Lower leg skin (tissue), 4 donors: ENCODE results near the gene ADAM33. TPM values are rescaled to one million over a fixed set of nuclear protein-coding genes. Genes with fewer than 3 reads are reported as not detected.

Experiments
- DNase-seq, 2 donors: peaks; one replicate each; pipeline ENCODE4 v3.0.0-alpha.2; 2019; ENCODE audit warnings: low spot score in 2 of 2
- H3K4me3 ChIP-seq: fragments of 200-600 bp; sonication (generic); 2 replicates; pipeline ENCODE4 v1.5.1; 2017; ENCODE audit warnings: mild to moderate bottlenecking, low read depth; ENCODE audit not compliant: poor library complexity, severe bottlenecking
- POLR2A ChIP-seq, 2 donors: fragments of 450-650 bp; IDR thresholded peaks; one replicate each; pipeline ENCODE4 v1.6.1; 2016 to 2017; ENCODE audit warnings: antibody characterized with exemption in 2 of 2, mild to moderate bottlenecking in 1 of 2, moderate library complexity in 1 of 2
- whole genome bisulfite sequencing, 2 donors: methylation state at CpG; one replicate each; pipeline ENCODE4 v1.1.5; 2018; 5-methylcytosine and 5-hydroxymethylcytosine counted together
- intact Hi-C: fragments of 100-400 bp; cut with DNase I; formaldehyde crosslinking; loops from one replicate; pipeline ENCODE4 v1.15.0; 2023; ENCODE audit warnings: low total_unique reads
- total RNA-seq, 4 donors: library from RNA; depleted of rRNA; stranded (reverse); fragments of >200 nt; gene quantifications; one replicate each; pipeline ENCODE4 v1.1.0, GENCODE V29; 2016
- TF ChIP-seq, protein P1 (sequence below), 3 donors: fragments of 450-650 bp; IDR thresholded peaks; one replicate each; pipeline ENCODE4 v1.5.1; 2016; ENCODE audit warnings: antibody characterized with exemption in 3 of 3, mild to moderate bottlenecking in 3 of 3, moderate library complexity in 2 of 3

Gene ADAM33
- total RNA-seq, 4 donors from 2014 or later: 8.0 to 13.7 (median 11.1) TPM

DNA sequence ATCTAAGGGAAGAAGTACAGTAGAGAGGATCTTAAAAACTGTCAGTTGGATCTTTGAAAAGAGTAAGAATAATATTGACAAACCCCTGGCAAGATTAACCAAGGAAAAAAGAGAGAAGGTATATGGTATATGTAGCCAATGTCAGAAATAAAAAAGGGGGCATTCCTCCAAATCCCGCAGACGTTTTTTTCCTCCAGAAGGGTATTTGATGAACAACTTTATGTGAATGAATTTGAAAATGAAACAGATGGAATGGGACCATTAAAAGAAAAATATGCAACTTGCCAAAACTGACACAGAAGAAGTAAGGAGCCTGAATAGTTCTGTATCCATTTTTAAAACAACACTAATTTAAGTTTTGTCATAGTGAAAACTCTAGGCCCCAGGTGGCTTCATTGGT, 54.3 kb downstream of the ADAM33 start:
- TF ChIP-seq POLR2A (IDR thresholded peaks at IDR 0.05): no peak
- TF ChIP-seq, protein P1, sequence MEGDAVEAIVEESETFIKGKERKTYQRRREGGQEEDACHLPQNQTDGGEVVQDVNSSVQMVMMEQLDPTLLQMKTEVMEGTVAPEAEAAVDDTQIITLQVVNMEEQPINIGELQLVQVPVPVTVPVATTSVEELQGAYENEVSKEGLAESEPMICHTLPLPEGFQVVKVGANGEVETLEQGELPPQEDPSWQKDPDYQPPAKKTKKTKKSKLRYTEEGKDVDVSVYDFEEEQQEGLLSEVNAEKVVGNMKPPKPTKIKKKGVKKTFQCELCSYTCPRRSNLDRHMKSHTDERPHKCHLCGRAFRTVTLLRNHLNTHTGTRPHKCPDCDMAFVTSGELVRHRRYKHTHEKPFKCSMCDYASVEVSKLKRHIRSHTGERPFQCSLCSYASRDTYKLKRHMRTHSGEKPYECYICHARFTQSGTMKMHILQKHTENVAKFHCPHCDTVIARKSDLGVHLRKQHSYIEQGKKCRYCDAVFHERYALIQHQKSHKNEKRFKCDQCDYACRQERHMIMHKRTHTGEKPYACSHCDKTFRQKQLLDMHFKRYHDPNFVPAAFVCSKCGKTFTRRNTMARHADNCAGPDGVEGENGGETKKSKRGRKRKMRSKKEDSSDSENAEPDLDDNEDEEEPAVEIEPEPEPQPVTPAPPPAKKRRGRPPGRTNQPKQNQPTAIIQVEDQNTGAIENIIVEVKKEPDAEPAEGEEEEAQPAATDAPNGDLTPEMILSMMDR (IDR thresholded peaks at IDR 0.05): no peak
- DNase-seq: no peak
- 79 to 85% methylated on average over 2 of the region's 2 CpGs for WGBS, 2 donors

DNA sequence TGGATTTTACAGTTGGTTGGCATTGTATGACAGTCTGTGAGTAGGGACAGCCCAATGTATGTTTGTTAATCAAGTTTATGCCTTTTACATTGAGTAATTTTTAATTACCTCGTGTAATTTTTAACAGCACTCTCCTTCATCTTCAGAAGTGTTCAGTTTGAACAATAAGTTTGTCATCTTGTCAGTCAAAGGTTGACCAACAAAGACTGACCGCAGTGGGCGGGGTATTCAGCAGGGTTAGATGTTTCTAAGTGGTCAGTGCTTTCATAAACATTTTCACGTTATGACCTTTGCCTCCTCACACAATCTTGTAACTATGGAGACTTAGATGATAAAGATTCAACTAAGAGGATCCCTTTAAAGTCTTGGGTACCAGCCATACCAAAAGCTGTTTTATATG, 59.4 kb downstream of the ADAM33 start:
- TF ChIP-seq POLR2A (IDR thresholded peaks at IDR 0.05): no peak
- TF ChIP-seq, protein P1 (IDR thresholded peaks at IDR 0.05): no peak
- no peak overlapping the region for H3K4me3 ChIP-seq
- 95 to 97% methylated on average over 4 of the region's 4 CpGs for WGBS, 2 donors
- intact Hi-C loops: no loop called here
- DNase-seq: no peak

More for the DNA sequence above, 54.3 kb downstream of the ADAM33 start:
- no peak overlapping the region for H3K4me3 ChIP-seq
- intact Hi-C loops: no loop called here

DNA sequence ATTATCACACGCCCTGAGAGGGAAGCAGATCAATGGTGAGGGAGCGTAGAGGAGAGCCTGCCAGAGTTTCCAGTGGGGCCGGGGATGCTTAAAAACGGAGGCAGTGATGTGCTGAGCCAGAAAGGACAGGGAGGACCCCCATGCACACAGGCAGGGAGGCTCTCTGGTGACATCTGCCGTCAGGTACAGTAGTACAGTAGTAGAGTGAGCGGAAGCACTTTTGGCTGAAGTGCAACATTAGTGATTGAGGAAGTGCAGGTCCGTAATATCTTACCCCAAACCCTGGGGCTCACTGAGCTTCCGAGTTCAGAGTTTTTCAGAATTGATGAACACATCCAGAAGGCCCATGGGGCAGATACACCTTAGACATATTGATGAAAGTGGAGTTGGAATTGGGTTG, 60.7 kb downstream of the ADAM33 start:
- WGBS, 2 donors: 93 to 95% methylated on average over 8 of the region's 8 CpGs
- no peak overlapping the region for H3K4me3 ChIP-seq
- intact Hi-C loops: no loop called here
- no peak for TF ChIP-seq POLR2A (IDR thresholded peaks at IDR 0.05)
- TF ChIP-seq, protein P1 (IDR thresholded peaks at IDR 0.05): no peak
- DNase-seq: no peak

Other genes starting within 250 kb of the ADAM33 start
- gene ATRN, start 211.0 kb downstream of the ADAM33 start, total RNA-seq: 10 to 100 TPM; 18.2 to 34.6 (median 28.4) TPM
- gene GFRA4, start 18.6 kb downstream of the ADAM33 start, total RNA-seq: not detected
- gene SIGLEC1, start 30.6 kb upstream of the ADAM33 start, total RNA-seq: 1 to 10 TPM in 3 of 4 donors, under 1 TPM in 1; 0.42 to 2.9 (median 1.0) TPM
- 1 to 10 TPM; 4.0 to 6.0 (median 5.7) TPM for gene HSPA12B, start 50.7 kb upstream of the ADAM33 start, total RNA-seq
- gene ADISSP, start 85.7 kb upstream of the ADAM33 start, total RNA-seq: 10 to 100 TPM in 3 of 4 donors, 1 to 10 TPM in 1; 9.7 to 21.8 (median 15.5) TPM
- under 1 TPM in 1 of 4 donors, not detected in 3; 0.13 TPM for gene SPEF1, start 99.4 kb upstream of the ADAM33 start, total RNA-seq
- gene CENPB, start 104.7 kb upstream of the ADAM33 start, total RNA-seq: 100 to 1,000 TPM in 2 of 4 donors, 10 to 100 TPM in 2; 94.4 to 109 (median 99.8) TPM
- 10 to 100 TPM; 13.5 to 23.2 (median 18.5) TPM for gene CDC25B, start 114.3 kb upstream of the ADAM33 start, total RNA-seq
- 10 to 100 TPM in 2 of 4 donors, 1 to 10 TPM in 2; 7.7 to 16.8 (median 10.5) TPM for gene AP5S1, start 138.5 kb upstream of the ADAM33 start, total RNA-seq
- 10 to 100 TPM; 17.2 to 28.2 (median 27.1) TPM for gene MAVS, start 164.8 kb upstream of the ADAM33 start, total RNA-seq
- gene PANK2, start 207.4 kb upstream of the ADAM33 start, total RNA-seq: 10 to 100 TPM; 35.7 to 44.1 (median 42.3) TPM